Fibroblast of upper back skin (primary cell): ENCODE measurements around the gene SGCD.

ENCODE experiments used
- DNase-seq: peaks from one replicate; pipeline ENCODE4 v3.0.0-alpha.2; 2013

The SGCD gene

DNA sequence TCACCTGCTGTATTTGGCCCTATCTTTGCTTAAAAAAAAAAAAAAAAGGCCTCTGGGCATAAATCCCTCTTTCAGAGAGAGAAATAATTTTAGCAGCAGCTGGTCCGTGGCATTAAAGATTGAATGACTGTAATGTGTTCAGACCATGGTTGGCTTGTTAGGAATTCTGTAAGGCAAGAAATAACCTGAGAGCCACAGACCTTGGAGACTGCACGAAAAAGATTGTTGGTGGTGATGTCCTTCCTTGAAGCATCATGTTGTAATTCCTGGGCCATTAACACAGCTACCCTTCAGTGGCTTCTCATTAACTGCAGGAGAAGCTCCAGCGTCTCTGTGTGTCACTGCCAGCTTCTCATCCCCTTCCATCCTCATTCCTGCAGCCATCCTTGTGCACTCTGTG, 79.0 kb downstream of the SGCD start:
- DNase-seq, result no peak

DNA sequence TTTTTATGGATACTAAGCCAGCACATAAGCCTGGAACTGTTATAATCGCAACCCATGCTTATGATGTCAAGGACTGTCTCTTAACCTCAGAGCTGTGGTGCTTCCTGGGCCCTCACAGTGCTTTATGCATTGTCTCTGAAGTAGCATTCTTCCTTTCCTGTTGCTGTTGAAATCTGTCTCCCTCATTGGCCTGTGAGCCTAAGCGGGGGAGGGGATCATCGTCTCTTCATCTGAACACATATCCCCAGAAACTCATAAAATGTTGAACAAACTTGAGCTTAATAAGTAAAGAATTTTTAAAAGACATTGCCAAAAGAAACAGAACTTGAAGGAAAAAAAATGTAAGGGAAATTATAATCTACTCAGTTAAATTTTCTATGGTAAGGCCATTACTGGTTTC, 80.3 kb downstream of the SGCD start:
- no peak for DNase-seq

DNA sequence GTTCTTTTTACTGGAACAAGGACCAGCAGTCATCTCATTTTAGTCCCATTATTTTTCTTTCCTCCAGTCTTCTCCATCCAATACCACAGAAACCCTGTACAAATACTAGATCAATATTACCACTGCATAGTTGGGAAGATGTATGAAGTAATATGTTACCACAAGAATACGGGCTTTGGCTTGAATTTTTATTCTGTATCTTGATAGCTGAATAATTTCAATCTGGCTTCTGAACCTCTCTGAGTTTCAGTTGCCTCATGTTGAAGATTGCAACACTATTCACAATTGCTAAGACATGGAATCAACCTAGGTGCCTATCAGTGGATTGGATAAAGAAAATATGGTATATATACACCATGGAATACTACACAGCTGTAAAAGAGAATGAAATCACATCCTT, 82.9 kb downstream of the SGCD start:
- no peak for DNase-seq

DNA sequence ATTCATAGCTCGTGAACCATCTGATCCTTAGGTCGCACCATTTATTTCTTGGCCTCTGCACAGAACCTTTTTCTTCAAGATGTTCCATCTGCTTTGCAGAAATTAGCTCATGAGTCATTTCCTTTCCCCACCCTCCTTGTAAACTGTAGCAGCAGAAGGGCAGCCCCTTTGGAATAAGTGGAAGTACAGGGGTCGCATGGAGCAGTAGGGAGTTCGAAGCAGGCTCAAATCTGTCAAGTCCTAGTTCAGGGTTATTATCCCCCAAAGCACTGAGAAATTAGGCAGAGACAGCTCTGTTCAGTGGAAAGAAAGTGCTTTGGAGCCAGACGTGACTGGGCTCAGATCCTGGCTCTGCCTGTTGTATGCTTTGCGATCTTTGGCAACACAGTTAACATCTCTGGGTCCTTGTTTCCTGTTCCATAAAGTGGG, 84.2 kb downstream of the SGCD start:
- DNase-seq, result peak; percentile 82

DNA sequence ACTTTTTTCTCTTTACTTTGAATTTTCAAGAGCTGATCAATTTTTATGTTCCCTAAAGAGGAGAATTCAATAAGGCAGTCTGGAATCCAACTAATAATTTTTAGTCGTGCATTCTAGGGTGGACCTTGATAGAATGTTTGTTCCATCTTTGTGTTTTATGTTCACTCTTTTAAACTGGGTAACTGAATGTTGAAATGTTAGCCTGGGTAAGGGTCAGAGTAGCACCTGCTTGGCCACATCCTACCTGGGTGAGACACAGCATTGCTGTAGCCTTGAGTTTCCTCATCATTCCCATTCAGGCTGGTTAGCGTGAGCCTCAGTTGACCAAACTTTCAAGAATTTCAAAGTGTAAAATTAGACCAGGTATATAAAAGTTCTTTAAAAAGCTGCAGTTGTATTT, 85.0 kb downstream of the SGCD start:
- no peak for DNase-seq

DNA sequence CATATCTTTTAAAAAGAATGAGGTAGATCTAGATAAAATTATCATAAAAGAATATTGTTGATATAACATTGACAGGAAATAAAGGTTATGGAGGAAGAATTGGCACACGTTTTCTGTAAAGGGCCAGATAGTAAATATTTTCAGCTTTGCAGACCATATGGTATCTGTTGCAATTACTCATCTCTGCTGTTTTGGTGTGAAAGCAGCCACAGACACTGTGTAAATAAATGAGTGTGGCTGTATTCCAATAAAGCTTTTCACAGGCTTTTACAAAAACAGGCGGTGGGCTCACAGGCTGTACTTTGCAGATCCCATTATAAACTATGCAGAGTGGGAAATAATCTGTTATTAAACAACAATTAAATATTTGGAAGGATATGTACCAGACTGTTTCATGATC, 87.4 kb downstream of the SGCD start:
- peak; percentile 39 for DNase-seq

DNA sequence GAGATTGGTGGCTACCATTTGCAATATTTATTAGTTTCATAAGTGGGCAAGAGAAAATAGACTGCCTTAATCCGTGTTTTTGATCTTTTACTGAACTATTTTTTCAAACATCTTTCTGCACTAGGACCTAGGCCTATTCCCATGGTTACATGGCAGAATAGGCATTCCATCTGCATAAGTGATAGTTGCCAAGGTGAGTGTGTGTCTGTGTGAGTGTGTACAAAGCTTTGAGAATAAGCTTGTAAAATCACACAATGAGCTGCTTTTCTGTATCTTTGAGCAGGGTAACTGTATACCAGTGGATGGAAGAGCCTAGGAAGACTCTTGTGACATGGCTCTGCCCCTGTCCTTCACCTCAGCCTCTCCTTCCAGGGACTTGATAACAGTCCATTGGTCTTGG, 92.7 kb downstream of the SGCD start:
- DNase-seq, result no peak

DNA sequence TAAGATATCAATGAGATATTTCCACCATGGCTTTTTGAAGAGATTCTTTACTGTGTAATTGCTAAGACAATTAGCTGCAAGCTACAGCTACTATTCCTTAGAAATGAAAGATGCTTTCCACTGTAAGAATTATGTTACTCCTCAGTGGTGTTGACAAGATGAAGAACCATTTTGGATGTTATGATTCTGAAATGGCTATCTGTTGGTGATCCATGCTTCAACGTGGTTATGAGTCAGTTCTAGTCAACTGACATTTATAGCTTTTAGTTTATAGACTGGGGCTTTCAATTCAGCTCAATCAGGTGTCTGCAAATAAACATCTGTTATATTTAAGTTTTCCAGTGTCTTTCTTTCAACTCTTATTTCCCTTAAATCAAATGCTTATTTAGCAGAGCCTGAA, 93.7 kb downstream of the SGCD start:
- peak; percentile 65 for DNase-seq

DNA sequence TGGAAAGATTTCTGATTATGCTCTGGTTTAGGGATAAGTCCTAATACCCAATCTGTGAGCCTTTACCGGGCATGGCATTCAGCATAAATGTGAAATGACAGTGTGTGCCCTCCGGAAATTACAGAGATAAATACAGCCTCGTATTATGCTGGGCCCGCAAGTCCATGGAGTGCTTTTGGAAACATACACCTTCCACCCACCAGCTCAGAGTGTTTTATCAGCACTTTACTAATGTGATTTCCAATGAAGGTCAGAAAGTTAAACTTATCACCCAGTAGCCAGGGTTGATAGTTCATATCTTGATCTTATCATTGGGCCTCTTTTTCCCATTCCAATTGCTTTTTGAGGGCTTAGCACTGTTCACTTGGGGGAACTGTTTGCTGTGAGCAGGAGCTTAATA, 94.8 kb downstream of the SGCD start:
- no peak for DNase-seq

DNA sequence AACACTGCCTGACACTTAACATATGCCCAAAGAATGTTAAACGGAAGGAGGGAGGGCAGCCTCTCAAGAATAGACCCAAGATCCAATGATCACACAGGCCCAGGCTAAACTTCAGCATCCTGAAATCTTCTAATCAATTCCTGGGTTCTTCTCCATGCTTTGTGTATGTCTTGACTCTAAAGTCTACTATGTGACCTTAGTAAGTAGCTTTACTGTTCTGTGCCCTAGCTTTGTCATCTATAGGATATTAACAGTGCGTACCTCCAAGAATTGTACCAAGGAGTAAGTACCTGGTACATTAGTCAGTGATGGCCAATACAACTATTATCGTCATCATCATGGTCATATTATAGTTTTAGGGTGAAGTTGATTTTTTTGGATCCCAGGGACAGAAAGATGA, 96.6 kb downstream of the SGCD start:
- DNase-seq, result no peak

DNA sequence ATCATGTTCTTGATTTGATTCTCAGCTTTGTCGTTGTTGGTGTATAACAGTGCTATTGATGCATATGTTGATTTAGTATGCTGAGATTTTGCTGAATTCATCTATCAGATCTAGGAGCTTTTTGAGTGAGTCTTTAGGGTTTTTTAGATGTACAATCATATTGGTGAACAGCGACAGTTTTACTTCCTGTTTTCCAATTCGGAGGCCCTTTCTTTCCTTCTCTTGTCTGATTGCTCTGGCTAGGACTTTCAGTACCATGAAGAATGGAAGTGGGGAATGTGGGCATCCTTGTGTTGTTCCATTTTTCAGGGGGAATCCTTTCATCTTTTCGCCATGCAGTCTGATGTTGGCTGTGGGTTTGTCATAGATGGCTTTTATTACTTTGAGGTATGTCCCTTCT, 100.4 kb downstream of the SGCD start:
- no peak for DNase-seq

DNA sequence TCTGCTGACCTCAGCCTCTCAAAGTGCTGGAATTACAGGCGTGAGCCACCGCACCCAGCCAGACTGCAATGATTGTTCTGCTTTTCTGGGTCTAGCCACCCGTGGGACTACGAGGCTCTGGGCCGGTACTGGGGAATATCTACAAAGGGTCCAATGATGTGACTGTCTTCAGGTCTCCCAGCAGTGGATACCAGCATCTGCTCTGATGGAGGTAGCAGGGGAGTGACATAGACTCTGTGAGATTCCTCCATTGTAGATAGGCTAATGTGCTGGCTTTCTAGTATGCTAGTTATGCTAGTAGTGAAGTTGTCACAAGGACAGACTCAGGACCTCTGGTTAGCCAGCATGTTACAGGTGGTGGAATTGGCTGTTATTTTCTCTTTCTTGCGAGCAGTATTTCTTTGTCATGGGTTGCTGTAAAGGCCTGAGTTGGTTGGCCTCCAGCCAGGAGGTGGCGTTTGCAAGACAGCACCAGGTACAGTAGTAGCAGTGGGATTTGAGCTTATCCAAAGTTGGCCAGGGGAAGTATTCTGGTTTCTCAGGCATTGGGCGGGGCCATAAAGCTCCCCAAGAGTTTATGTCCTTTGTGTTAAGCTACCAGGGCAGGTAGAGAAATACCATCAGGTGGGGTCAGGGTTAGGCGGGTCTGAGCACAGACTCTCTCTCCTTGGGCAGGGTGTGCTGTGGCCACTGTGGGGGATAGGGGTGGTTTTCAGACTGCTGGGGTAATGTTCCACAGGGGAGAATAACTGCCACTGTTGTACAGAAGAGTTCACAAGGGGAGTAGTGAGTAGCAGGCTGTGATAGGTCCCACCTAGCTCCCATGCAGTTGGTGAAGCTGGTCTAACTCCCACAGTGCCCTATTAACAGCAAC, 105.2 kb downstream of the SGCD start:
- no peak for DNase-seq

DNA sequence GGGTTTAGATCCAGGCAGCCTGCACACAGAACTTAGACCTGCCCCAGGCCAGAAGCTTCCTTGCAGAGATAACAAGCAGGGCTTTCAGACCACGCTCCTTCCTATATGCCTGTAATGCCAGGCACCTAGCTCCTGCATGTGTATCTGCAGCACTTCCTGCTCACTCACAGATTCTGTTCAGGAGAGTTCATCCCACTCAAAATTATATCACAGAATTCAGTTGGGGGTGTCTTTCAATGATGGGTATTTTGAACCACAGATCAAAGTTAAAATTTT, 105.8 kb downstream of the SGCD start:
- no peak for DNase-seq

DNA sequence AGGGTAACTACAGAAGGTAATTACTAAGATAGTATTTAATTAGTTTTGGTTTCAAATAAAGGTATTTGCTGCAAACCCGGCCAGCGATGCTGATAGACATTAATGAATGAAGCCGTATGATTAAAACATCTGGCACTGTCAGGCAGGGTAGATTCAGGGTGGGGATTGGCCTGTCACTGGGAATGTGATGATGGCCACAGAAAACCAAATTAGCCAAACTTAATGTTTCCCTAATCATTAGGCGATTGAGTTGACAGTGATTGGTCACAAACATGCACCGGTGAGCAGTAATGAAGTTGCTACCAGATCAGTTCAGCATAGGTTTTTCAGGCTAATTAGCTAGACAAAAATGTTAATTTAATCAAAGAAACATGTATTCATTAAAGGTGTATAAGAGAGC, 107.5 kb downstream of the SGCD start:
- DNase-seq, result no peak

DNA sequence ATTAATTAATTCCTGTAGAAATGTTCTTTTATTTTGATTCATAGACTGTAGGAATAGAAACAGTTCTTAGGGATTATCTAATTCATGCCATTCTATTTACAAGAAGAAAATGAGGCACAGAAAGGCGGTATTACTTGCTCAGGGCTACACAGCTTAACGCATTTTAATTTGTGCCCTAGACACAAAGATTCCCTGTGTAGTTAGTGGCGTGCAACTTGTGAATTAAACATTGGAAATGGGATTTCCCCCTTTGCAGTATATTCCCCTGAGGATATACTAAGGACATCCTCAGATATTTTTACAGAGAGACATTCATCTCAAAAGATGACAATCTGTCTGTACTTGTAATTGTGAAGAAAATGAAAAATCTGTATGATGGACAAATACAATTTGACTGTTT, 108.1 kb downstream of the SGCD start:
- no peak for DNase-seq

DNA sequence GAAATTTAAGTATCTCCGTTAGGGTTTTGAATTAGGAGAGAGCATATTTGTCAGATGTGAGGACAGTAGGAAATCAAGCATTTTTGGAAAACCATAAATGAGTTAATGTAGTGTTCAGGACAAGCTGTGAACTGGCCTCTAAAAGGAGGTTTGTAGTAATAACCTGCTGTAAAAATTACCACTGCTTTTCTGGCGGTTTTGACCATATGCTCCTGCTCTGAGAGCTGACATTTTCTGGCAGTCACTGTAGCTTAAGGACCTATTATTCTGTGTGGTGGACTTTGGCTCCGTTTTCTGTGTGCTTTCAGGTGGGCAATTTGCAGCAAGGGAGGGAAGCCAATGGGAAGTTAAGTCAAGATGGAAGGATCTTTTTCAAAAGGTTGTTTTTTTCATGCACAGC, 111.1 kb downstream of the SGCD start:
- no peak for DNase-seq

DNA sequence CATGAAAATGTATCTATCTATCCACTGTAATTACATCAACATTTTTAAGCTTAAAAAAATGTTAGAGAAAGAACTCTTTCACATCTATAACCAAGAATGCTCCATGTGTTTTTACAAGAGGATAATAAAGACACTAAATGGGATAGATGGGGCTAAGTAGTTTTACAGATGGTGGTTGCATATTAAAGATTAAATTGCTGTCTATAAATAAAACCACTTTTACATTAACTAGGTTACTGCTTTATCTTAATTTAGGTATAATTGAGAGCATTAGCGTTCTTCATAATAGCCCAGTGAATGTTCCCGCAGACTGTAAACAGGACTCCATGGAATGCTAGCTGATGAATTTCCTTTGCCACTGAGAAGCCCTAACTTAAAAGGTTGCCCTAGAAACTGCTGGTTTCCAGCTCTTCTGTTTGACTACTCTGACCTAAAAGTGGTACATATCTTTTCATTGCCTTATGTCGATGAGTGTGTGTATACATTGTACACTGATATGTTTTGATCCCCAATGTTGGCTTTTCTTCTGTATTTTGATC, 117.9 kb downstream of the SGCD start:
- DNase-seq, result no peak

DNA sequence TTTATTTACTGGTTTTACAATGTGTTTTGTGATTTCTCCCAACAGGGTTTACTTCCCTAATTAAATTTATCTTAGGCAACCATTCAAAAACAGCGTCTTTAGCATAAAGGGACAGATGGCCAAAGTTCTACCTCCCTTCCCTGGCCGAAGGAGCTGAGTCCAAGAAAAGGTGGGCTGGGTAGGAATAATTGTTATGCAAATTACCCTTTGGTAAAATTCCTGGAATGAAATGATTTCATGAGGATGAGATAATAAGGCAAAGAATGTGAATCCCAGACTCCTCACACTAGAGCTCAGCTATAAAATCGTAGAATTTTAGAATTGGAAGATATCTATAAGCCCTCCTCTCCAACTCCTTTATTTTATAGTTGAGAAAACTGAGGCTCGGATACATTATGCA, 119.6 kb downstream of the SGCD start:
- no peak for DNase-seq

DNA sequence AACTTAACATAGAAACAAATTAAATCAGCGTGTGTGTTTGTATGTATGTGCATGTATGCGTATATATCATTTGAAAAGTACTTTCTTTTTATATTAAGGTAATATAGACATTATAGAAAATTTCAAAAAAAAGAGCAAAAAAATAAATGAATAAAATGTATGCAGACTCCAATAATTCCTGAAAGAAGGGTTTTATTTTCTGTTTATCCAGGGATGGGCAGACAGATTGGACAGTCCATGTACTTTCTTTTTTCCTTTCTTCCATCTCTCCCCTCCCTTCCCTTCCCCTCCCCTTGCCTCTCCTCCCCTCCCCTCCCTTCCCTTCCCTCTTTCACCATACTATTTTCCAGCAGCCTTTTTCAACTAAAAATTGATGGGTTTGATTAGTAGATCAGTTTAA, 123.8 kb downstream of the SGCD start:
- DNase-seq, result no peak

DNA sequence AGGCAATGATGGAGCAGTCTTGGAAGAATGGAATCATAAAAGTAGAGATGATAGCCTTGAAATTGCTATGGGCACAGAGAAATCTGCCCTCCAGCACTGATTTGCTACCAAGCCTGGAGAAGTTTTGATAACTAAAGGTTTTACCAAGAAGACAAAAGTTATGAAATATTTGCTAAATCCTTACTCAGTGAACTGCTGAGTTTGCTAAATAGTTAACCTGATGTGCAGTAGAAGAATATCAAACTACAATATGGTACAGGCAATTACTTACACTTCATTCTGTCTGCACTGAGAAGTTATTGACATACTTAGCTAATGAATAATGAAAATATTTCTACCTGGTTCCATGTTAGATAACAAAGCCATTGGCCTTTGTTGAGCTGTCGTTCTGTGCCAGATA, 124.5 kb downstream of the SGCD start:
- DNase-seq, result no peak

DNA sequence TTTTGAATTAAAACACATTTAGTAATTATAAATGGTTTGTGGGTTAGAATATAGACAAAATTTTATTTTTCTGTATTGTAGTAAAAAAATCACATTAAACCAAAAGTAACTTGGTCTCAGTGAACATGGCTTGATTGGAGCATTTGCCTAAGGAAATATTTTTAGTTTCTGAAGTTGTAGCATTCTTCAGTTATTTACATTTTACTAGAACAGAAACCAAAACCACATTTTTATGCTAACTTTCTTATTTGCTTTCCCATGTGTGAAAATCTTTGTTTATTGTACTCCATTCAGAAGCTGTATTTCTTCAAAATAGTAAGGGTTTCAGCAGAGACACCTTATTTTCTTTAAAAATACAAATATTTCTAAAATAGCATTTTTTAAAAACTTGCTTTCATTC, 129.9 kb downstream of the SGCD start:
- DNase-seq, result no peak

DNA sequence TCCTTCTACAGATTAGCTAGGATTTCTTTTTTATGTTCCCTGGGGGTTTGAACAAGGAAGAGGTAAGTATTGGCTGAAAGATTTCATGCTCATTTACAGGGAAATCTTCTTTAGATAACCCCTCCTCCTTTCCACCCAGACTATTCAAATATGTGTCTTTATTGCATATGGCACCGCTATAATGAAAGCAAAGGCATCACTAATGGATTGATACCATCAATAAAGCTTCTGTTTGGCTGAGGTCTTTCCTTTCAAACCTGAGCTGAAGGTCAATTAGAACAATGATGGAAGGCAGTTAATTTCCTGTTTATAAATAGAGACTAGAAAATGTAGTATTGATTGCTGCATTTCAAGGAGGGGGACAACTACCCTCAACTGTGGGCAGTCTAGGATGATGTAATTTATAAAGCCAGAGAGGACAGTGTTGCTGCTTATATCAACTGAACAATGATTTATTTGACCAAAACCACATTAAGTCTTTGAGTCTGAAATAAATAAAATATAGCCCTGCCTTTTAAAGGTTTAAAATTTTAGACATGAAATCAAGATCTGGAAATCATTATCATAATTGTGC, 132.9 kb downstream of the SGCD start:
- no peak for DNase-seq

DNA sequence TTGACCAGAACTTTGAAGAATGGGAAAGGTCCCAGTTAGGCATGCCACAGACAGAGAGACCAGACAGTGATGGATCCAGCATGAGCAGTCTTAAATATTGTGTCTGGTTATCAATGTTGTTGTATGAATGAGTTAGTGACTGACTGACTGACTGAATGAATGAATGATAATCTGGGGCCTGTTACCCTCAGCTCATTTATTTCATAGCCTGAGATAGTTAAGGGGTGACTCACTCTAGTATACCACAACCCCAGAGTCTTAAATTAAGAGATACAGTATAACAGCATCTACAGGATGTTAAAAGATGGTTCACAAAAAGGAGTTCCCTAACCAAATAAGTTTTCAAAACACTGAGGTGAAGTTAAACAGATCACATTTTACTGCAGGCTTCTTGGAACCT, 133.5 kb downstream of the SGCD start:
- DNase-seq, result peak; percentile 75

DNA sequence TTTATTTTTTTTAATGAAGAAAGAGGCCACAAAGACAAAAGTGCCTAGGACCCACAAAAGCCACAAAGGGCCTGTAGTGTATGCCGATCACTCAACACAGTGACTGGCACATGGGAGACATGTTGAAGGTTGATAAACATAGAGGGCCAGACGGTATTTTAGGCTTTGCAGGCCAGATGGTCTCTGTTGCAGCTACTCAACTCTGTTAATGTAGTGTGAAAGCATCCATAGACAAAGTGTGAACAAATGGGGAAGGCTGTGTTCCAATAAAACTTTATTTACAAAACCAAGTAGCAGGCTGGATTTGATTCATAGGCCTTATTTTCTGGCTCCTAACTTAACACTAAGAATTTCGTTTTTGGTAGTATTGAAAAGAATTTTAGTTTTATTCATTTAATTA, 139.9 kb downstream of the SGCD start:
- no peak for DNase-seq

DNA sequence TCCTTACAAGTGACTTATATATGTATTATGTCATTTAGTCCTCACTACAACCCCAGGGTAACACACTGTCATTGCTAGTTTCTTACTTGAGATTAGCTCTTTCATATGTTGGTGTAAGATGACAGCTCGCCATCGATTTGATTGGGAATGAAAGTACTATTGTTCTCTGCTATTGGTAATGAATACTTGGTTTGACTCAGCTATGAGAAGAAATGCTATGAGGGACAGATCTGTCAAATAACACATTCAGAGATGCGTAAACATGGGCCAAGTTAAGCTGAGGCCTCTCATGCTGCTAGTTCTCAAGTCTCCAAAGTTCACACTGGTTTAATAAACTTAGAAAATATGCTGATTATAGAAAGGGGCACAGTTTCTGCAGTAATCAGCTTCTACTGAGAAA, 142.7 kb downstream of the SGCD start:
- no peak for DNase-seq
